ENCODE data around the gene SNX25.

The SNX25 gene

DNA sequence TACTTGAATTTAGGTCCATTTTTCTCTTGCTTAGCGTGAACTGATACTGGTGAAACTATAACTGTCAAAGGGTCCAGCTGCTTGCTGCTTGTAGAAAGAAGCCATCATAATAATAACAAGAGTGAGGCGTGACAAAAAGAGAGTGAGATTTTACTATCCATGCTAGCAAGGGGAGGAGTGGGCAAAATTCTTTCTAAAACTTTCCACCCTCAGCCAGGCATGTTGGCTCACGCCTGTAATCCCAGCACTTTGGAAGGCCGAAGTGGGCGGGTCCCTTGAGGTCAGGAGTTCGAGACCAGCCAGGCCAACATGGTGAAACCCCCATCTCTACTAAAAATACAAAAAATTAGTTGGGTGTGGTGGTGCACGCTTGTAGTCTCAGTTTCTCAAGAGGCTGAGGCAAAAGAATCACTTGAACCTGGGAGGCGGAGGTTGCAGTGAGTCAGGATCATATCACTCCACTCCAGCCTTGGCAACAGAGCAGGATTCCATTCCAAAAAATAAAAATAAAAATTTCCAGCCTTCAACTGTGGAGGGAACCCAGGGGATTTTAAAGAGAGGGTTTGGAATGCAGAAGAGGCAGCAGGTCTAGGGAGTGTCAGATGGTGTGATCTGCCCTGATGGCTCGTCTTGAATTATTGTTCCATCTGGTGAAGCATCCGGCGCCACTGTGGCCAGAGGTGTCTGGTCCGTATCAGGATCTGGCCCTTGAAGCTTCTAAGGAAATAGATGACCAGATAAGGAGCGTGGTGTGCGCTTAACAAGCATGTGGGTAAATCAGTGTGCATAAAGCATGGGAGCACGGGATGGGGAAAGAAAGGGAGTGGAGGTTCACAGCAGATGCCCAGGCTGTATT is 134.6 kb downstream of the SNX25 start:
- TF ChIP-seq, protein P1, sequence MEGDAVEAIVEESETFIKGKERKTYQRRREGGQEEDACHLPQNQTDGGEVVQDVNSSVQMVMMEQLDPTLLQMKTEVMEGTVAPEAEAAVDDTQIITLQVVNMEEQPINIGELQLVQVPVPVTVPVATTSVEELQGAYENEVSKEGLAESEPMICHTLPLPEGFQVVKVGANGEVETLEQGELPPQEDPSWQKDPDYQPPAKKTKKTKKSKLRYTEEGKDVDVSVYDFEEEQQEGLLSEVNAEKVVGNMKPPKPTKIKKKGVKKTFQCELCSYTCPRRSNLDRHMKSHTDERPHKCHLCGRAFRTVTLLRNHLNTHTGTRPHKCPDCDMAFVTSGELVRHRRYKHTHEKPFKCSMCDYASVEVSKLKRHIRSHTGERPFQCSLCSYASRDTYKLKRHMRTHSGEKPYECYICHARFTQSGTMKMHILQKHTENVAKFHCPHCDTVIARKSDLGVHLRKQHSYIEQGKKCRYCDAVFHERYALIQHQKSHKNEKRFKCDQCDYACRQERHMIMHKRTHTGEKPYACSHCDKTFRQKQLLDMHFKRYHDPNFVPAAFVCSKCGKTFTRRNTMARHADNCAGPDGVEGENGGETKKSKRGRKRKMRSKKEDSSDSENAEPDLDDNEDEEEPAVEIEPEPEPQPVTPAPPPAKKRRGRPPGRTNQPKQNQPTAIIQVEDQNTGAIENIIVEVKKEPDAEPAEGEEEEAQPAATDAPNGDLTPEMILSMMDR (IDR thresholded peaks at IDR 0.05; ENCODE audit: extremely low read depth, insufficient read depth, missing control alignments), result no peak
- DNase-seq (ENCODE audit: low spot score), result peak; percentile 33
- in situ Hi-C loops (cut with MboI; ENCODE audit: low pct_unique_long_range_greater_than_20kb, low sequenced_read_pairs, unreplicated experiment), result no loop called here

DNA sequence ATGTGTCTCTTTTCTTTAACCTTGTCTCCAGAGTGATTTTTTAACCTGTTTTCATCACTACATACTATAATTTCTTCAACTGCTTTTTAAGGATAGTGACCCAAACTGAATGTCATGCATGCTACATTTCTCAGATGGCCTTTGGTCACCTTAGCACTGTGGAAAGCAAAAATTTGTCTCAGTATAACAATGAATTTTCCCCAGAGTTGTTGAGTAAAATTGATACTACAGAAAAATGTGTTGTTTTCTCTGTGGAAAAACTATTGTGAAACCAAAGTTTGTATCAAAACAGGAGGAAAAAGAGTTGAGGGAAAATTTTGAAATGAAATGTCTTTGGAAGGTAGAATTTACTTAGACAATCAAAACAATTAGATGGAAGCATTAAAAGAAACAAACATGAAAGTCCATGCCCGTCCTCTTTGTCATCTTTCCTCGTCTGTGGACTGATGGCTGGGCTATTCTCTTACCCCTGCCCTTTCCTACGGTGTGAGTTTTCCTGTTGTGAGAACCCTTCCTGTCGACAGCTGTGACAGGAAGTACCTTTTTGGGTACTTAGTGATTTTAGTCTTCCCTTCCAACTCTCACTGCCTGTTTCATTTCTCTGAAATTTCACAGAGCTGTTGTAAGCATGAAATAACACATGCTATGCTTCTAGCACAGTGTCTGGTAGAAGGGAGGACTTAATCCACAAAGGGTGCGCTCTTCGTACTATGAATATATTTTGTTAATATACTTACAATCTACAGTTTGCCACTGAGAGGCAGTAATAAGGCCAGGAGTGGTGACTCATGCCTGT is 135.5 kb downstream of the SNX25 start:
- DNase-seq (ENCODE audit: low spot score), result peak; percentile 38
- in situ Hi-C loops (cut with MboI; ENCODE audit: low pct_unique_long_range_greater_than_20kb, low sequenced_read_pairs, unreplicated experiment), result no loop called here
- TF ChIP-seq, protein P1 (IDR thresholded peaks at IDR 0.05; ENCODE audit: extremely low read depth, insufficient read depth, missing control alignments), result no peak

DNA sequence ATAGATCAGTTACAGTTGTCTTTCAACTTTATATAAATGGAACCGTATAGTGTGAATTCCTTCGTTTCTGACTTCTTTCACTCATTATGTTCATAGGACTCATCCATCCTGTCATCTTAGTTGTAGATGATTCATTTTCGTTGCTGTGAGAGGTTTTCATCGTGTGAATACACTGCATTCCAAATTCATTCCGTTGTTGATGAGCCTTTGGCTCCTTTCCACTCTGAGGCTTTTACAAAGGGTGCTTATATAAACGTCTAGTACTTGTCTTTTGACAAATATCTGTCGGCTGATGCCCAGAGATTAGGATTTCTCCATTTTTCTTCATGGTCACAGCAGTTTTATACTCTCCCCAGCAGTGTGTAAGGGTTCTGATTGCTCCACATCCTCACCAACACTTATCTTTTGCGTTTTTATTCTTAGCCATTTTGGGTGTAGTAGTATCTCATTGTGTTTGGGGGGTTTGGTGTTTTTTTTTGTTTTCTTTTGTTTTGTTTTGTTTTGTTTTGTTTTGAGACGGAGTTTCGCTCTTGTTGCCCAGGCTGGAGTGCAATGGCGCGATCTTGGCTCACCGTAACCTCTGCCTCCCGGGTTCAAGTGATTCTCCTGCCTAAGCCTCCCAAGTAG is 137.7 kb downstream of the SNX25 start:
- no peak for DNase-seq (ENCODE audit: low spot score)
- in situ Hi-C loops (cut with MboI; ENCODE audit: low pct_unique_long_range_greater_than_20kb, low sequenced_read_pairs, unreplicated experiment), result no loop called here
- TF ChIP-seq, protein P1 (IDR thresholded peaks at IDR 0.05; ENCODE audit: extremely low read depth, insufficient read depth, missing control alignments), result no peak

DNA sequence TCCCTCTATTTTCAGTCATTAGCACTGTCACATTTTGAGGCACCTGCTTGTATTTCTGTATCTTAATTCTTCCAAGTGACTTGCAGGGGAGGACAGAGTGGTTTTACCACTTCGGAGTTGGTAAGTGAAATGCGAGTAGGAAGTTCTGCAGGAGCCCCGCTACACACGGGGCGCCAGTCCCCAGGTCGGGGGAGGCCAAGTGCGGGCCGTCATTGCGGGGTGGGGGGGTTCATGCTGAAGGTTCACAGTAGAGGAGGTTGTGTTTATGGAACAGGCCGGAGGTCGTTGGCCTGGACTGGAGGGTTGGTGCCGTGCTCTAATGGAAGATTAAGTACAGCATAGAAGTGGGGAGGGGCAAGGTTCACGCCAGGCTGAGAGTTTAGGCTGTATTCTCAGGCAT is 142.3 kb downstream of the SNX25 start:
- in situ Hi-C loops (cut with MboI; ENCODE audit: low pct_unique_long_range_greater_than_20kb, low sequenced_read_pairs, unreplicated experiment), result no loop called here
- no peak for DNase-seq (ENCODE audit: low spot score)
- TF ChIP-seq, protein P1 (IDR thresholded peaks at IDR 0.05; ENCODE audit: extremely low read depth, insufficient read depth, missing control alignments), result no peak

DNA sequence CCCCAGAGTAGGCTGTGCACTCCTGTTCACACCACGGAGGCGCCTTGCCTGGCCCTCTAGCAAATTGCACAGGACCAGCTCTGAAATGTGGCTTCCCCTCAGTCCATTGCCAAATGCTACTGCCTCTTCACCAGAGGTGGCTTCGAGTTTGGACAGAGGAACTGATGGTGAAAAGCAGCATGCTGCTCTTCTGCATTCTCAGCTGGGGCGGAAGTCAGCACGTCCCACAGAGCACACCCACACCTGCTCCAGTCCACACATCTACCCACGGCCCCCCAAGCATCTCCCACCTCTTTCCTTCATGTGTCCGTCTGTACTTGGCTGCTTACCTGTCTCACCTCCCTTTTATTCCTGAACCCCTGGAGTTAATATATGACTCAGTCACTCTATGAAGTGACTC is 142.8 kb downstream of the SNX25 start:
- DNase-seq (ENCODE audit: low spot score), result no peak
- TF ChIP-seq, protein P1 (IDR thresholded peaks at IDR 0.05; ENCODE audit: extremely low read depth, insufficient read depth, missing control alignments), result no peak
- in situ Hi-C loops (cut with MboI; ENCODE audit: low pct_unique_long_range_greater_than_20kb, low sequenced_read_pairs, unreplicated experiment), result no loop called here

DNA sequence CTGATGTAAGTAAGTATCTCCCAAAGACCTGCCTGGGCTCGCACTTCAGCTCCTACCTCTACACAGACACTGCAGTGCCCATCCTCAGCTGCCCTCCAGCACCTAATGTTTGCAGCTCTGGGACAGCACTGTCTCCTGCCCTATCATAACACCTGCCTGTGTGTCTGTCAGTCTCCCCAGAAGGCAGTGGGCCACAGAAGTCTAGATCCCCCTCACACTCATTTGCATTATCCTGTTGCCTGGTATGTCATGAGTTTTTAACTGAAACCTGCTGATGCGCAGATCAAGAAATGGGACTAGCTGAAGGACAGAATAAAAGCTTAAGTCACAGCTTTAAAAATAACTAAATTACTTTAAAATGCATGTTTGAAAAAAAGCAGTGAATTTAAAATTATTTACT is 143.3 kb downstream of the SNX25 start:
- TF ChIP-seq, protein P1 (IDR thresholded peaks at IDR 0.05; ENCODE audit: extremely low read depth, insufficient read depth, missing control alignments), result no peak
- in situ Hi-C loops (cut with MboI; ENCODE audit: low pct_unique_long_range_greater_than_20kb, low sequenced_read_pairs, unreplicated experiment), result no loop called here
- DNase-seq (ENCODE audit: low spot score), result no peak
